IMR-90 (cell line): Measurements from ENCODE around the gene MSI2. TPM values are rescaled to one million over a fixed set of nuclear protein-coding genes. Genes with fewer than 3 reads are reported as not detected.

Source experiments
- ATAC-seq: fragments of 200-7000 bp; cut with Tn5 transposase; 2 replicates; pipeline ENCODE4 v1.9.1; 2020; ENCODE audit warnings: low read depth, mild to moderate bottlenecking, moderate library complexity
- BruUV-seq: library from RNA; stranded (reverse); fragments of 400-500 nt; replicated peaks from 2 replicates; lab custom pipeline; 2021; lab: Mats Ljungman, UMichigan
- CTCF ChIA-PET: fragments of 300-600 bp; formaldehyde crosslinking; extraction: SDS; loops from one replicate; lab custom pipeline; 2021; ENCODE audit warnings: antibody characterized with exemption; lab: Yijun Ruan, JAX
- POLR2A ChIA-PET: fragments of 300-600 bp; sonication (Branson Sonifier 250); formaldehyde crosslinking; loops from one replicate; lab custom pipeline; 2022; ENCODE audit warnings: antibody characterized with exemption; ENCODE audit not compliant: unreplicated experiment; lab: Charles Lee
- DNase-seq: peaks from one replicate; pipeline ENCODE4 v3.0.0; 2013
- H2AFZ ChIP-seq: replicated peaks from 2 replicates; pipeline ENCODE3; 2013; ENCODE audit warnings: low read length, mild to moderate bottlenecking; ENCODE audit not compliant: poor library complexity
- H2AK5ac ChIP-seq: 2 replicates; pipeline ENCODE4 v1.6.1; 2013; ENCODE audit warnings: low read depth, low read length, inconsistent platforms
- H2AK9ac ChIP-seq: replicated peaks from 2 replicates; pipeline ENCODE3; 2013; ENCODE audit warnings: mild to moderate bottlenecking, low read depth, low read length, moderate library complexity; ENCODE audit not compliant: poor library complexity
- H2BK120ac ChIP-seq: 2 replicates; pipeline ENCODE4 v1.6.1; 2013; ENCODE audit warnings: low read depth, low read length, inconsistent platforms
- H2BK15ac ChIP-seq: 3 replicates; pipeline ENCODE4 v1.6.1; 2013; ENCODE audit warnings: low read depth, low read length, inconsistent platforms
- H2BK20ac ChIP-seq: 2 replicates; pipeline ENCODE4 v1.6.1; 2013; ENCODE audit warnings: low read depth, mild to moderate bottlenecking, inconsistent platforms, low read length, moderate library complexity
- H2BK5ac ChIP-seq: 2 replicates; pipeline ENCODE4 v1.6.1; 2013; ENCODE audit warnings: mild to moderate bottlenecking, low read depth, low read length, inconsistent platforms; ENCODE audit not compliant: poor library complexity, severe bottlenecking
- H3K14ac ChIP-seq: replicated peaks from 2 replicates; pipeline ENCODE4 v1.6.1; 2013; ENCODE audit warnings: low read depth, low read length, inconsistent platforms
- H3K18ac ChIP-seq: 2 replicates; pipeline ENCODE4 v1.6.1; 2013; ENCODE audit warnings: low read depth, low read length, control low read depth
- H3K23ac ChIP-seq: 2 replicates; pipeline ENCODE4 v1.6.1; 2013; ENCODE audit warnings: low read depth, low read length, inconsistent platforms
- H3K27ac ChIP-seq: 2 replicates; pipeline ENCODE4 v1.5.1; 2013; ENCODE audit warnings: mild to moderate bottlenecking, control low read depth, low read length; ENCODE audit not compliant: insufficient read depth
- H3K27me3 ChIP-seq: 2 replicates; pipeline ENCODE4 v1.6.1; 2013; ENCODE audit warnings: low read length; ENCODE audit not compliant: control insufficient read depth, insufficient read depth
- H3K36me3 ChIP-seq: 2 replicates; pipeline ENCODE4 v1.6.1; 2013; ENCODE audit warnings: low read length, mixed read lengths; ENCODE audit not compliant: control insufficient read depth, insufficient read depth
- H3K4ac ChIP-seq: 2 replicates; pipeline ENCODE4 v1.6.1; 2013; ENCODE audit warnings: low read depth, low read length, inconsistent platforms
- H3K4me1 ChIP-seq: 2 replicates; pipeline ENCODE4 v1.6.1; 2013; ENCODE audit warnings: low read length, mixed read lengths; ENCODE audit not compliant: control insufficient read depth, insufficient read depth
- H3K4me2 ChIP-seq: 2 replicates; pipeline ENCODE4 v1.6.1; 2013; ENCODE audit warnings: low read depth, mild to moderate bottlenecking, control low read depth, low read length, moderate library complexity
- H3K4me3 ChIP-seq: 2 replicates; pipeline ENCODE4 v1.5.1; 2013; ENCODE audit warnings: low read depth, mild to moderate bottlenecking, control low read depth, low read length, moderate library complexity; ENCODE audit not compliant: insufficient read depth
- H3K56ac ChIP-seq: 2 replicates; pipeline ENCODE4 v1.6.1; 2013; ENCODE audit warnings: low read length, inconsistent platforms; ENCODE audit not compliant: insufficient read depth; ENCODE audit errors: extremely low read depth
- H3K79me1 ChIP-seq, 2 experiments: 2 replicates each; pipeline ENCODE4 v1.6.1; 2013; ENCODE audit warnings: low read length in 2 of 2, inconsistent platforms in 1 of 2, low read depth in 1 of 2
- H3K9ac ChIP-seq: 2 replicates; pipeline ENCODE4 v1.6.1; 2013; ENCODE audit warnings: low read depth, low read length, control low read depth
- H3K9me1 ChIP-seq: 2 replicates; pipeline ENCODE4 v1.6.1; 2013; ENCODE audit warnings: low read length, inconsistent platforms; ENCODE audit not compliant: insufficient read depth
- H3K9me3 ChIP-seq: 2 replicates; pipeline ENCODE4 v1.6.1; 2013; ENCODE audit warnings: low read length; ENCODE audit not compliant: control insufficient read depth, insufficient read depth
- H4K20me1 ChIP-seq: 2 replicates; pipeline ENCODE4 v1.6.1; 2013; ENCODE audit warnings: low read length, inconsistent platforms; ENCODE audit not compliant: insufficient read depth
- H4K5ac ChIP-seq: 2 replicates; pipeline ENCODE4 v1.6.1; 2013; ENCODE audit warnings: mild to moderate bottlenecking, low read depth, low read length, control low read depth
- H4K8ac ChIP-seq, 2 experiments: 2 replicates each; pipeline ENCODE4 v1.6.1; 2013; ENCODE audit warnings: low read depth in 2 of 2, low read length in 2 of 2, control low read depth in 1 of 2, inconsistent platforms in 1 of 2
- H4K91ac ChIP-seq: 2 replicates; pipeline ENCODE4 v1.6.1; 2013; ENCODE audit warnings: low read depth, low read length, inconsistent platforms; ENCODE audit not compliant: insufficient read depth
- BHLHE40 ChIP-seq: fragments of 150-350 bp; IDR thresholded peaks from 2 replicates; pipeline ENCODE4 v1.6.1; 2016; ENCODE audit warnings: mild to moderate bottlenecking, low read depth, low read length
- CEBPB ChIP-seq: IDR thresholded peaks from 2 replicates; pipeline ENCODE4 v1.6.1; 2012; ENCODE audit warnings: low read depth, low read length, improper control_type of control experiment
- CHD1 ChIP-seq: IDR thresholded peaks from 2 replicates; pipeline ENCODE4 v1.6.1; 2012; ENCODE audit warnings: low read depth, low read length, improper control_type of control experiment
- FOS ChIP-seq: fragments of 150-350 bp; IDR thresholded peaks from 2 replicates; pipeline ENCODE4 v1.6.1; 2016; ENCODE audit warnings: low read depth, low read length
- MAZ ChIP-seq: IDR thresholded peaks from 2 replicates; pipeline ENCODE4 v1.6.1; 2012; ENCODE audit warnings: low read depth, mild to moderate bottlenecking, low read length, improper control_type of control experiment, moderate library complexity, borderline replicate concordance
- POLR2A ChIP-seq: IDR thresholded peaks from 2 replicates; pipeline ENCODE4 v1.6.1; 2012; ENCODE audit warnings: mild to moderate bottlenecking, low read depth, low read length
- RAD21 ChIP-seq: IDR thresholded peaks from 2 replicates; pipeline ENCODE4 v1.6.1; 2012; ENCODE audit warnings: low read length, improper control_type of control experiment
- RCOR1 ChIP-seq: IDR thresholded peaks from 2 replicates; pipeline ENCODE4 v1.6.1; 2012; ENCODE audit warnings: mild to moderate bottlenecking, low read length, improper control_type of control experiment; ENCODE audit not compliant: insufficient replicate concordance
- RFX5 ChIP-seq: IDR thresholded peaks from 2 replicates; pipeline ENCODE4 v1.8.0; 2012; ENCODE audit warnings: low read depth, mild to moderate bottlenecking, low read length, moderate library complexity
- SMC3 ChIP-seq: fragments of 150-350 bp; IDR thresholded peaks from 2 replicates; pipeline ENCODE4 v1.6.1; 2016; ENCODE audit warnings: low read depth, mild to moderate bottlenecking, antibody characterized with exemption, low read length, moderate library complexity
- WGBS, 2 experiments: methylation state at CpG; one replicate each; pipeline versions ENCODE4 v1.1.5 to v1.1.7; 2013; ENCODE audit warnings: missing lambda C conversion rate in 2 of 2; ENCODE audit not compliant: insufficient read length in 1 of 2; ENCODE audit errors: extremely low coverage in 2 of 2; 5-methylcytosine and 5-hydroxymethylcytosine counted together
- dilution Hi-C: fragments of 300-500 bp; cut with HindIII; formaldehyde crosslinking; loops from one replicate; pipeline ENCODE4 v1.14.3; 2018; ENCODE audit warnings: low sequenced_read_pairs; ENCODE audit not compliant: unreplicated experiment
- in situ Hi-C: fragments of 300-500 bp; cut with MboI; formaldehyde crosslinking; loops from 3 replicates; pipeline ENCODE4 v1.14.3; 2019; ENCODE audit warnings: low sequenced_read_pairs, inconsistent platforms, mixed read lengths
- intact Hi-C: fragments of 100-400 bp; cut with micrococcal nuclease; formaldehyde crosslinking; loops from 2 replicates; pipeline ENCODE4 v1.10.0; 2022
- polyA plus RNA-seq, 3 experiments: library from polyadenylated mRNA; depleted of rRNA; stranded (reverse); fragments of >200 nt; gene quantifications; 2 replicates each; pipeline ENCODE4 v1.2.3, GENCODE V29; 2012; ENCODE audit warnings: low replicate concordance in 1 of 3
- total RNA-seq: library from RNA; depleted of rRNA; stranded (reverse); fragments of >200 nt; gene quantifications from 2 replicates; pipeline ENCODE4 v1.2.3, GENCODE V29; 2012
- TF ChIP-seq, protein P1 (sequence below): conservative IDR thresholded peaks from 2 replicates; pipeline ENCODE4 v1.5.1; 2012; ENCODE audit warnings: mild to moderate bottlenecking, low read depth, low read length, improper control_type of control experiment
- TF ChIP-seq, protein P2 (sequence below): fragments of 150-350 bp; IDR thresholded peaks from 2 replicates; pipeline ENCODE4 v1.6.1; 2016; ENCODE audit warnings: low read depth, mild to moderate bottlenecking, low read length, moderate library complexity, borderline replicate concordance

MSI2 gene
- total and polyA plus RNA-seq, 2 of the 4 experiments (the other 2 are of a cell fraction) = 13.0 to 16.0 TPM

DNA sequence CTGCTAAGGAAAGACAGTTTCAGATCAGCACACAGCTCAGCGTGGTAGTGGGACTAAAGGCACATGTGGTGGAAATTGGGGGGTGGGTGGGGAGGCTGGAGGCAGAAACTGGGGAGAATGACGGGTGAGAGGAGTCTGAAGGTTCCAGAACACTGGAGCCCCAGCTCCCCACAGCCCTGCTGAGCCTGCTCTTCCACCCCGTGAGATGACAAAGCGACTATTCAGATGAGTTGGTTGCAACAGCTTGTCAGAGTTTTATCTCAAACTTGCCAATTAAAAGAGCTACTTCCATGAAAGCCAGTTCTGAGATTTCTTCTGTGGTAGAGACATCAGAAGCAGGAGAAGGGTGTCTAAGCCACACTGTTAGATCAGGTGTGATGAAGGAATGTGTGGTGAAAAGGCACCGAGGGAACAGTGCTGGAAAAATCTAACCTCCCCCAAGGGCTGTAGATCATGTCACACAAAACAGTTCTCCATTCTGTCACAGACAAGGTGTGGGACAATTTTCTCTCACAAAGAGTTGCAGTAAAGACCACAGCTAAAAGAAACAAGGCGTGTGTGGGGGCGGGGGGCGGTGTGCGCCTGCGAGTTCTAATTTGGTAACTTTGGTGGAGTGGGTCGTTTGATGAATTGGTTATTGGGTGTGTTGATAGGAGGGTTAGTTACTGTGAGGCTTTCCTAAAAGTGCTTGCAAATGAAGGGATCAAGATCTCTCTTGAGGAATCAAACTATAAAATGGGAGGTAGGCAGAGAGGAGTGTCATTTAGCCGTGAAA lies 449.8 kb downstream of the MSI2 start:
- Histone ChIP-seq H2AK9ac (no peak overlapping the region), H3K14ac (no peak overlapping the region), H3K23ac (no peak overlapping the region), H3K18ac (no peak overlapping the region), H2AK5ac (no peak overlapping the region), H3K36me3 (no peaks in the 10 kb centered on the region), H3K4me2 (no peak overlapping the region), H3K79me1 (no peaks in the 10 kb centered on the region), H4K5ac (no peak overlapping the region), H4K20me1 (no peaks in the 10 kb centered on the region), H2BK120ac (no peak overlapping the region), H2AFZ (no peak overlapping the region), H3K27ac (no peak overlapping the region), H3K9ac (no peak overlapping the region), H4K8ac (no peak overlapping the region), H3K4me1 (no peaks in the 10 kb centered on the region), H3K9me3 (no peaks in the 10 kb centered on the region), H2BK5ac (no peak overlapping the region), H2BK20ac (no peak overlapping the region), H3K56ac (no peak overlapping the region), H3K4ac (no peak overlapping the region), H3K4me3 (no peak overlapping the region), H4K91ac (no peak overlapping the region), H2BK15ac (no peak overlapping the region), H3K9me1 (no peaks in the 10 kb centered on the region), H3K27me3 (peaks cover 25% of the 10 kb centered on the region)
- BruUV-seq = no TSS peak
- no peak for ATAC-seq
- 40% methylated on average over 1 of the region's 12 CpGs; no CpG with 5 or more reads in 1 of the 2 experiments for WGBS, 2 experiments
- dilution Hi-C loops (no loop called here), intact Hi-C loops (no loop called here), in situ Hi-C loops (no loop called here)
- TF ChIP-seq, protein P1, sequence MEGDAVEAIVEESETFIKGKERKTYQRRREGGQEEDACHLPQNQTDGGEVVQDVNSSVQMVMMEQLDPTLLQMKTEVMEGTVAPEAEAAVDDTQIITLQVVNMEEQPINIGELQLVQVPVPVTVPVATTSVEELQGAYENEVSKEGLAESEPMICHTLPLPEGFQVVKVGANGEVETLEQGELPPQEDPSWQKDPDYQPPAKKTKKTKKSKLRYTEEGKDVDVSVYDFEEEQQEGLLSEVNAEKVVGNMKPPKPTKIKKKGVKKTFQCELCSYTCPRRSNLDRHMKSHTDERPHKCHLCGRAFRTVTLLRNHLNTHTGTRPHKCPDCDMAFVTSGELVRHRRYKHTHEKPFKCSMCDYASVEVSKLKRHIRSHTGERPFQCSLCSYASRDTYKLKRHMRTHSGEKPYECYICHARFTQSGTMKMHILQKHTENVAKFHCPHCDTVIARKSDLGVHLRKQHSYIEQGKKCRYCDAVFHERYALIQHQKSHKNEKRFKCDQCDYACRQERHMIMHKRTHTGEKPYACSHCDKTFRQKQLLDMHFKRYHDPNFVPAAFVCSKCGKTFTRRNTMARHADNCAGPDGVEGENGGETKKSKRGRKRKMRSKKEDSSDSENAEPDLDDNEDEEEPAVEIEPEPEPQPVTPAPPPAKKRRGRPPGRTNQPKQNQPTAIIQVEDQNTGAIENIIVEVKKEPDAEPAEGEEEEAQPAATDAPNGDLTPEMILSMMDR = no peak
- TF ChIP-seq FOS (no peak), RFX5 (no peak), SMC3 (no peak), BHLHE40 (no peak), CHD1 (no peak), RAD21 (no peak), POLR2A (no peak), RCOR1 (no peak), CEBPB (no peak), MAZ (no peak)
- TF ChIP-seq, protein P2, sequence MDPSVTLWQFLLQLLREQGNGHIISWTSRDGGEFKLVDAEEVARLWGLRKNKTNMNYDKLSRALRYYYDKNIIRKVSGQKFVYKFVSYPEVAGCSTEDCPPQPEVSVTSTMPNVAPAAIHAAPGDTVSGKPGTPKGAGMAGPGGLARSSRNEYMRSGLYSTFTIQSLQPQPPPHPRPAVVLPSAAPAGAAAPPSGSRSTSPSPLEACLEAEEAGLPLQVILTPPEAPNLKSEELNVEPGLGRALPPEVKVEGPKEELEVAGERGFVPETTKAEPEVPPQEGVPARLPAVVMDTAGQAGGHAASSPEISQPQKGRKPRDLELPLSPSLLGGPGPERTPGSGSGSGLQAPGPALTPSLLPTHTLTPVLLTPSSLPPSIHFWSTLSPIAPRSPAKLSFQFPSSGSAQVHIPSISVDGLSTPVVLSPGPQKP = no peak
- CTCF ChIA-PET = no interaction called here
- POLR2A ChIA-PET = no interaction called here
- no peak for DNase-seq
